CD4-positive, CD25-positive, alpha-beta regulatory T cell (primary cell): ENCODE measurements around the gene SAMHD1. TPM values are rescaled to one million over a fixed set of nuclear protein-coding genes. Genes with fewer than 3 reads are reported as not detected.
"Not testable (repeated sequence)": the region's sequence is repeated elsewhere in the genome, so short reads cannot be mapped to it uniquely, and the experiment has no call there.

ENCODE experiments used
- ATAC-seq, 2 donors: fragments of 150-1000 bp; cut with Tn5 transposase; one replicate each; pipeline ENCODE4 v1.10.0; 2021; ENCODE audit warnings: low read depth in 2 of 2, moderate number of reproducible peaks in 2 of 2, moderate library complexity in 1 of 2
- DNase-seq, 3 donors: peaks; one replicate each; pipeline versions ENCODE4 v3.0.0 to v3.0.0-alpha.2; 2012 to 2022; ENCODE audit warnings: mixed read lengths in 1 of 3
- H3K27ac ChIP-seq: one replicate; pipeline ENCODE4 v1.7.0; 2013; ENCODE audit warnings: mild to moderate bottlenecking, low read length; ENCODE audit not compliant: insufficient read depth, poor library complexity, severe bottlenecking
- H3K27me3 ChIP-seq: one replicate; pipeline ENCODE4 v1.7.0; 2013; ENCODE audit warnings: low read length; ENCODE audit not compliant: control insufficient read depth, insufficient read depth
- H3K36me3 ChIP-seq: one replicate; pipeline ENCODE4 v1.7.0; 2013; ENCODE audit warnings: mild to moderate bottlenecking, low read length, moderate library complexity; ENCODE audit not compliant: control insufficient read depth, insufficient read depth
- H3K4me1 ChIP-seq: 2 replicates; pipeline ENCODE4 v1.7.0; 2013; ENCODE audit warnings: mild to moderate bottlenecking, low read length; ENCODE audit not compliant: insufficient read depth, control insufficient read depth, poor library complexity, severe bottlenecking
- H3K4me3 ChIP-seq: one replicate; pipeline ENCODE4 v1.7.0; 2013; ENCODE audit warnings: low read depth, mild to moderate bottlenecking, low read length, moderate library complexity
- H3K9me3 ChIP-seq, 2 experiments: 1 replicate in 1 of 2; 2 replicates in 1 of 2; pipeline ENCODE4 v1.7.0; 2013; ENCODE audit warnings: low read length in 2 of 2, mild to moderate bottlenecking in 1 of 2, moderate library complexity in 1 of 2; ENCODE audit not compliant: control insufficient read depth in 2 of 2
- H3K27ac Mint-ChIP-seq, 3 donors: one replicate each; pipeline ENCODE4 v1.8.0; 2020 to 2022; ENCODE audit warnings: mild to moderate bottlenecking in 3 of 3, mixed read lengths in 3 of 3, moderate library complexity in 2 of 3
- H3K27me3 Mint-ChIP-seq: one replicate; pipeline ENCODE4 v1.8.0; 2022; ENCODE audit warnings: mild to moderate bottlenecking, mixed read lengths
- H3K36me3 Mint-ChIP-seq: one replicate; pipeline ENCODE4 v1.8.0; 2020; ENCODE audit warnings: mixed read lengths
- H3K4me1 Mint-ChIP-seq, 4 donors: one replicate each; pipeline ENCODE4 v1.8.0; 2020 to 2022; ENCODE audit warnings: mixed read lengths in 4 of 4, mild to moderate bottlenecking in 1 of 4
- H3K4me3 Mint-ChIP-seq, 4 donors: one replicate each; pipeline ENCODE4 v1.8.0; 2020 to 2022; ENCODE audit warnings: mild to moderate bottlenecking in 4 of 4, mixed read lengths in 4 of 4, moderate library complexity in 3 of 4
- H3K9me3 Mint-ChIP-seq, 7 donors: one replicate each; pipeline ENCODE4 v1.8.0; 2020 to 2022; ENCODE audit warnings: mixed read lengths in 7 of 7, mild to moderate bottlenecking in 3 of 7, moderate library complexity in 2 of 7
- polyA plus RNA-seq, 4 donors: library from polyadenylated mRNA; unstranded; fragments of 300-500 nt; fragmentation: Illumina TruSeq; gene quantifications; one replicate each; pipeline ENCODE4 v1.2.3, GENCODE V29; 2021
- total RNA-seq: library from RNA; stranded (reverse); gene quantifications from one replicate; pipeline ENCODE4 v1.2.3, GENCODE V29; 2022

Gene SAMHD1
- total and polyA plus RNA-seq, 5 donors from 2014 or later: 327 to 723 (median 416) TPM

- H3K36me3 ChIP-seq: peaks cover 91% of the 10 kb centered on the region
- DNase-seq (no peak), ATAC-seq (no peak)
- Mint-ChIP-seq H3K36me3 (peaks cover 41% of the 10 kb centered on the region), H3K9me3 (no peaks in the 10 kb centered on the region), H3K4me3 (no peak overlapping the region), H3K27ac (peak overlapping the region in 1 of 3 donors; percentile 26), H3K27me3 (no peaks in the 10 kb centered on the region), H3K4me1 (peaks cover 10 to 22% (median 20%) of the 10 kb centered on the region in 4 donors)
- no peaks in the 10 kb centered on the region for H3K9me3 ChIP-seq
- no peak overlapping the region for H3K4me3 ChIP-seq
- H3K4me1 ChIP-seq: peaks cover 5% of the 10 kb centered on the region
- H3K27ac ChIP-seq: no peak overlapping the region
- no peaks in the 10 kb centered on the region for H3K27me3 ChIP-seq
These were observed 42.9 kb downstream of the SAMHD1 start for GRCh38 chr20:36908603-36909002.

GRCh38 chr20:36906086-36906485, 45.4 kb downstream of the SAMHD1 start:
- H3K36me3 ChIP-seq: peaks cover 92% of the 10 kb centered on the region
- peaks cover 40% of the 10 kb centered on the region for H3K36me3 Mint-ChIP-seq
- H3K27ac Mint-ChIP-seq: peak overlapping the region in 1 of 3 donors; percentile 35

GRCh38 chr20:36905566-36905965, 45.9 kb downstream of the SAMHD1 start:
- H3K36me3 ChIP-seq: peaks cover 91% of the 10 kb centered on the region
- H3K27ac ChIP-seq, H3K4me3 Mint-ChIP-seq, H3K9me3 ChIP-seq, DNase-seq, H3K27me3 ChIP-seq, H3K4me1 ChIP-seq, ATAC-seq, H3K27me3 Mint-ChIP-seq, H3K9me3 Mint-ChIP-seq, H3K4me3 ChIP-seq: not testable (repeated sequence)
- Mint-ChIP-seq H3K4me1 (peaks cover 9 to 27% (median 15%) of the 10 kb centered on the region in 4 donors), H3K36me3 (peaks cover 38% of the 10 kb centered on the region), H3K27ac (peak overlapping the region; percentile 35 to 72 (median 52))

More at GRCh38 chr20:36906086-36906485, 45.4 kb downstream of the SAMHD1 start:
- H3K27me3 Mint-ChIP-seq, H3K27me3 ChIP-seq, H3K9me3 Mint-ChIP-seq, DNase-seq, H3K9me3 ChIP-seq, H3K27ac ChIP-seq, H3K4me3 Mint-ChIP-seq, H3K4me3 ChIP-seq, ATAC-seq, H3K4me1 ChIP-seq: not testable (repeated sequence)
- peaks cover 9 to 25% (median 15%) of the 10 kb centered on the region in 4 donors for H3K4me1 Mint-ChIP-seq

GRCh38 chr20:36904690-36905089, 46.8 kb downstream of the SAMHD1 start:
- Mint-ChIP-seq H3K36me3 (peaks cover 36% of the 10 kb centered on the region), H3K27ac (peak overlapping the region; percentile 6 to 56 (median 16)), H3K9me3 (no peaks in the 10 kb centered on the region), H3K4me1 (peaks cover 9 to 27% (median 15%) of the 10 kb centered on the region in 4 donors), H3K4me3 (peak overlapping the region in 2 of 4 donors; percentile 28), H3K27me3 (no peaks in the 10 kb centered on the region)
- ATAC-seq: peak; percentile 51 to 54
- peak overlapping the region; percentile 16 for H3K27ac ChIP-seq
- no peaks in the 10 kb centered on the region for H3K9me3 ChIP-seq
- H3K4me3 ChIP-seq: peak overlapping the region; percentile 26
- peaks cover 5% of the 10 kb centered on the region for H3K4me1 ChIP-seq
- DNase-seq: peak in 2 of 3 donors; percentile 32 to 42
- peaks cover 89% of the 10 kb centered on the region for H3K36me3 ChIP-seq
- no peaks in the 10 kb centered on the region for H3K27me3 ChIP-seq

- DNase-seq: no peak
- Histone ChIP-seq H3K36me3 (peaks cover 93% of the 10 kb centered on the region), H3K9me3 (no peaks in the 10 kb centered on the region), H3K27ac (no peak overlapping the region), H3K4me3 (no peak overlapping the region), H3K4me1 (no peaks in the 10 kb centered on the region), H3K27me3 (no peaks in the 10 kb centered on the region)
- Mint-ChIP-seq H3K27me3 (no peaks in the 10 kb centered on the region), H3K9me3 (peaks cover 0 to 2% (median 0%) of the 10 kb centered on the region in 7 donors), H3K4me1 (peaks cover 0 to 28% (median 26%) of the 10 kb centered on the region in 4 donors), H3K36me3 (peaks cover 65% of the 10 kb centered on the region), H3K4me3 (peak overlapping the region in 2 of 4 donors; percentile 44 to 55), H3K27ac (peak overlapping the region in 2 of 3 donors; percentile 76 to 77)
- ATAC-seq: peak; percentile 29 to 32
These were observed 56.5 kb downstream of the SAMHD1 start for GRCh38 chr20:36895036-36895435.

GRCh38 chr20:36893801-36894200, 57.7 kb downstream of the SAMHD1 start:
- Histone ChIP-seq H3K36me3 (peaks cover 89% of the 10 kb centered on the region), H3K27ac (no peak overlapping the region), H3K9me3 (no peaks in the 10 kb centered on the region), H3K4me1 (no peaks in the 10 kb centered on the region), H3K27me3 (no peaks in the 10 kb centered on the region), H3K4me3 (no peak overlapping the region)
- ATAC-seq: no peak
- Mint-ChIP-seq H3K4me3 (no peak overlapping the region), H3K27ac (no peak overlapping the region), H3K36me3 (peaks cover 66% of the 10 kb centered on the region), H3K4me1 (peaks cover 0 to 31% (median 26%) of the 10 kb centered on the region in 4 donors), H3K27me3 (no peaks in the 10 kb centered on the region), H3K9me3 (peaks cover 0 to 2% (median 0%) of the 10 kb centered on the region in 7 donors)
- DNase-seq: no peak

- peak overlapping the region in 1 of 3 donors; percentile 48 for H3K27ac Mint-ChIP-seq
These were observed 60.3 kb downstream of the SAMHD1 start for GRCh38 chr20:36891211-36891610.

GRCh38 chr20:36890586-36890985, 60.9 kb downstream of the SAMHD1 start:
- peaks cover 44% of the 10 kb centered on the region for H3K36me3 Mint-ChIP-seq
- no peak overlapping the region for H3K4me3 ChIP-seq
- H3K9me3 ChIP-seq: no peaks in the 10 kb centered on the region
- no peak overlapping the region for H3K27ac ChIP-seq
- H3K4me1 ChIP-seq: peaks cover 10% of the 10 kb centered on the region
- H3K27me3 Mint-ChIP-seq: no peaks in the 10 kb centered on the region
- no peak overlapping the region for H3K4me3 Mint-ChIP-seq
- H3K27ac Mint-ChIP-seq: peak overlapping the region in 2 of 3 donors; percentile 23 to 56
- no peaks in the 10 kb centered on the region for H3K27me3 ChIP-seq
- DNase-seq (no peak), ATAC-seq (no peak)
- peaks cover 1 to 35% (median 23%) of the 10 kb centered on the region in 4 donors for H3K4me1 Mint-ChIP-seq
- peaks cover 57% of the 10 kb centered on the region for H3K36me3 ChIP-seq
- peaks cover 0 to 2% (median 0%) of the 10 kb centered on the region in 7 donors for H3K9me3 Mint-ChIP-seq

More at GRCh38 chr20:36891211-36891610, 60.3 kb downstream of the SAMHD1 start:
- Mint-ChIP-seq H3K4me1 (peaks cover 0 to 35% (median 22%) of the 10 kb centered on the region in 4 donors), H3K27me3 (no peaks in the 10 kb centered on the region), H3K9me3 (peaks cover 0 to 2% (median 0%) of the 10 kb centered on the region in 7 donors), H3K4me3 (no peak overlapping the region), H3K36me3 (peaks cover 46% of the 10 kb centered on the region)
- Histone ChIP-seq H3K27ac (no peak overlapping the region), H3K4me1 (peaks cover 10% of the 10 kb centered on the region), H3K27me3 (no peaks in the 10 kb centered on the region), H3K9me3 (no peaks in the 10 kb centered on the region), H3K4me3 (no peak overlapping the region), H3K36me3 (peaks cover 63% of the 10 kb centered on the region)
- no peak for ATAC-seq
- no peak for DNase-seq
